ENCODE measurements around the gene SHD.

GRCh38 chr19:4278010-4278409, 1.1 kb upstream of the SHD start:
- TF ChIP-seq YY1 (IDR thresholded peaks at IDR 0.05; ENCODE audit: extremely low read depth, insufficient replicate concordance, low read depth, low read length) (no peak), RAD21 (IDR thresholded peaks at IDR 0.05; ENCODE audit: low read depth) (no peak), CTCF (IDR thresholded peaks at IDR 0.05 in 2 of 3, conservative IDR thresholded peaks at IDR 0.05 in 1 of 3; ENCODE audit: borderline replicate concordance in 1 of 3, insufficient read depth in 1 of 3, low read depth in 2 of 3, low read length in 2 of 3) (no peak), ZBTB33 (IDR thresholded peaks at IDR 0.05; ENCODE audit: extremely low read depth, insufficient replicate concordance, low read length) (no peak), EZH2phosphoT487 (IDR thresholded peaks at IDR 0.05; ENCODE audit: borderline replicate concordance) (no peak), REST (IDR thresholded peaks at IDR 0.05; ENCODE audit: low read depth) (no peak), POLR2A (IDR thresholded peaks at IDR 0.05; ENCODE audit: borderline replicate concordance, extremely low read depth, insufficient read depth, insufficient read length) (no peak), CEBPB (IDR thresholded peaks at IDR 0.05; ENCODE audit: low read depth) (no peak), MAX (IDR thresholded peaks at IDR 0.05) (no peak), ZNF274 (IDR thresholded peaks at IDR 0.05; ENCODE audit: low read depth, low read length) (no peak)

All from HCT116 (cell line).